Stimulated activated CD4-positive, alpha-beta T cell treated with anti-CD3 and anti-CD28 coated beads, Interleukin-2, amount 100 ng/mL, for 48 hours (primary cell): ENCODE measurements around the gene SMCR8.
"Not testable (repeated sequence)": the region's sequence is repeated elsewhere in the genome, so short reads cannot be mapped to it uniquely, and the experiment has no call there.

Experiments used
- DNase-seq, 2 donors: peaks; one replicate each; pipeline ENCODE4 v3.0.0-alpha.2; 2020

The SMCR8 gene

GRCh38 chr17:18314731-18315561, at the start of gene SMCR8, which contains the start of gene TOP3A:
Gene SMCR8, plus strand, starts transcription at chr17:18315293. Its CDS starts 497 bp downstream, at chr17:18315790.
Gene TOP3A, minus strand, starts transcription at chr17:18314994. Its CDS starts 216 bp downstream, at chr17:18314778.
- peak; percentile 94 for DNase-seq

GRCh38 chr17:18267366-18267765, 47.7 kb upstream of the SMCR8 start:
- no peak for DNase-seq

- no peak for DNase-seq
These were observed 47.0 kb upstream of the SMCR8 start for GRCh38 chr17:18267927-18268711.

- DNase-seq, result no peak
These were observed 44.8 kb upstream of the SMCR8 start for GRCh38 chr17:18270046-18270931.

- no peak for DNase-seq
These were observed 38.0 kb upstream of the SMCR8 start for GRCh38 chr17:18277076-18277475.

GRCh38 chr17:18278867-18279266, 36.2 kb upstream of the SMCR8 start:
- no peak for DNase-seq

GRCh38 chr17:18280249-18280648, 34.8 kb upstream of the SMCR8 start:
- DNase-seq, result no peak

GRCh38 chr17:18280766-18281371, 34.2 kb upstream of the SMCR8 start:
- DNase-seq, result no peak

GRCh38 chr17:18281788-18282187, 33.3 kb upstream of the SMCR8 start:
- no peak for DNase-seq

- DNase-seq, result no peak
These were observed 29.8 kb upstream of the SMCR8 start for GRCh38 chr17:18285296-18285695.

GRCh38 chr17:18291718-18292540, 23.2 kb upstream of the SMCR8 start:
- no peak for DNase-seq

- DNase-seq, result not testable (repeated sequence)
These were observed 17.0 kb upstream of the SMCR8 start for GRCh38 chr17:18298061-18298460.

- DNase-seq, result no peak
These were observed 14.2 kb upstream of the SMCR8 start for GRCh38 chr17:18300725-18301480.

GRCh38 chr17:18303206-18303605, 11.9 kb upstream of the SMCR8 start:
- not testable (repeated sequence) for DNase-seq

GRCh38 chr17:18309202-18309601, 5.9 kb upstream of the SMCR8 start:
- no peak for DNase-seq

GRCh38 chr17:18314059-18314730, 898 bp upstream of the SMCR8 start:
- DNase-seq, result no peak

- DNase-seq, result no peak
These were observed 449 bp downstream of the SMCR8 start for GRCh38 chr17:18315562-18315922.

- no peak for DNase-seq
These were observed 868 bp downstream of the SMCR8 start for GRCh38 chr17:18315961-18316360.

GRCh38 chr17:18318117-18318516, 3.0 kb downstream of the SMCR8 start:
- DNase-seq, result no peak

GRCh38 chr17:18318771-18319450, 3.8 kb downstream of the SMCR8 start:
- DNase-seq, result no peak
